Measurements from ENCODE around the gene NUBP2.

Gene NUBP2

GRCh38 chr16:1776672-1776955 lies 6.1 kb upstream of the NUBP2 start:
- H3K4me3 ChIP-seq (ENCODE audit: low read length): no peak overlapping the region
- no peak for DNase-seq (ENCODE audit: low read depth)
- TF ChIP-seq, protein P1, sequence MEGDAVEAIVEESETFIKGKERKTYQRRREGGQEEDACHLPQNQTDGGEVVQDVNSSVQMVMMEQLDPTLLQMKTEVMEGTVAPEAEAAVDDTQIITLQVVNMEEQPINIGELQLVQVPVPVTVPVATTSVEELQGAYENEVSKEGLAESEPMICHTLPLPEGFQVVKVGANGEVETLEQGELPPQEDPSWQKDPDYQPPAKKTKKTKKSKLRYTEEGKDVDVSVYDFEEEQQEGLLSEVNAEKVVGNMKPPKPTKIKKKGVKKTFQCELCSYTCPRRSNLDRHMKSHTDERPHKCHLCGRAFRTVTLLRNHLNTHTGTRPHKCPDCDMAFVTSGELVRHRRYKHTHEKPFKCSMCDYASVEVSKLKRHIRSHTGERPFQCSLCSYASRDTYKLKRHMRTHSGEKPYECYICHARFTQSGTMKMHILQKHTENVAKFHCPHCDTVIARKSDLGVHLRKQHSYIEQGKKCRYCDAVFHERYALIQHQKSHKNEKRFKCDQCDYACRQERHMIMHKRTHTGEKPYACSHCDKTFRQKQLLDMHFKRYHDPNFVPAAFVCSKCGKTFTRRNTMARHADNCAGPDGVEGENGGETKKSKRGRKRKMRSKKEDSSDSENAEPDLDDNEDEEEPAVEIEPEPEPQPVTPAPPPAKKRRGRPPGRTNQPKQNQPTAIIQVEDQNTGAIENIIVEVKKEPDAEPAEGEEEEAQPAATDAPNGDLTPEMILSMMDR (IDR thresholded peaks at IDR 0.05; ENCODE audit: insufficient read depth, low read depth, low read length, missing control alignments): no peak

GRCh38 chr16:1776991-1777374 lies 5.8 kb upstream of the NUBP2 start:
- DNase-seq (ENCODE audit: low read depth): no peak
- TF ChIP-seq, protein P1 (IDR thresholded peaks at IDR 0.05; ENCODE audit: insufficient read depth, low read depth, low read length, missing control alignments): no peak
- no peak overlapping the region for H3K4me3 ChIP-seq (ENCODE audit: low read length)

DNA sequence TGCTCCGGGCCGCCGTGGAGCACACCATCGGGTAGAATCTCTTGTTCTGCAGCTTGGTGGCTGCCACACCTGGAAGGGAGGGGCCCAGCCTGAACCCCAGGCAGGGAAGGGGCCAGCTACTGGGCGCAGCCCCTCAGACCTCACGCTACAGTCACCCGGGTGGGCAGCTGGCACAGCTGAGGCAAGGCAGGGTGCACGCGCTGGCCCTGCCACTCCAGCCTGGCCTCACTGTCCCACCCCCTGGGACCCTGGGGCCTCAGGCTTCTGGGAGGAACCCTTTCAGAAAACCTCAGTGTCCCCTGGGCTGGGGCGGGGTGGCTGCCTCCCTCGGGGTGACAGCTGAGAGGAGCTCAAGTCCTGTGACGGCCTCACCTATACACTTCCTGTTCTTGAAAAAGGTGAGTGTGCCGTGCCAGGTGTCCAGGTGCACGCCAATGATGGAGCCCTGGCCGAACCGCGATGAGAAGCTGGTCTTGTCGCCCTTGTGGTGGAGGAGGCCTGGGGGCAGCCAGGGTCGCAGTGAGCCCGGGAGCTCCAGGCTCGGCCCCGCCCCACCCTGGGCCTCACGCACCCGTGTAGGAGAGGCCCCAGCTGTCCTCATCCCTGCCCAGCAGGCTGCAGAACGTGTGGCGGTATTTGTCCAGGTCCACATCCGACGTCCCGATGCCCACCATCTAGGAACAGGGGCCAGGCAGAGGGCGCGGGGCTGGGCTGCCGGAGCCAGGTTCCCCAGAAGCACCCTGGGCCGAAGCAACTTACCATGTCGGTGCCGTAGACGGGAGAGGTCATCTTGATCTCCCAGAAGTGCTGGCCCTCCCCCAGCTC lies 5.2 kb upstream of the NUBP2 start:
- no peak overlapping the region for H3K4me3 ChIP-seq (ENCODE audit: low read length)
- TF ChIP-seq, protein P1 (IDR thresholded peaks at IDR 0.05; ENCODE audit: insufficient read depth, low read depth, low read length, missing control alignments): no peak
- DNase-seq (ENCODE audit: low read depth): no peak

DNA sequence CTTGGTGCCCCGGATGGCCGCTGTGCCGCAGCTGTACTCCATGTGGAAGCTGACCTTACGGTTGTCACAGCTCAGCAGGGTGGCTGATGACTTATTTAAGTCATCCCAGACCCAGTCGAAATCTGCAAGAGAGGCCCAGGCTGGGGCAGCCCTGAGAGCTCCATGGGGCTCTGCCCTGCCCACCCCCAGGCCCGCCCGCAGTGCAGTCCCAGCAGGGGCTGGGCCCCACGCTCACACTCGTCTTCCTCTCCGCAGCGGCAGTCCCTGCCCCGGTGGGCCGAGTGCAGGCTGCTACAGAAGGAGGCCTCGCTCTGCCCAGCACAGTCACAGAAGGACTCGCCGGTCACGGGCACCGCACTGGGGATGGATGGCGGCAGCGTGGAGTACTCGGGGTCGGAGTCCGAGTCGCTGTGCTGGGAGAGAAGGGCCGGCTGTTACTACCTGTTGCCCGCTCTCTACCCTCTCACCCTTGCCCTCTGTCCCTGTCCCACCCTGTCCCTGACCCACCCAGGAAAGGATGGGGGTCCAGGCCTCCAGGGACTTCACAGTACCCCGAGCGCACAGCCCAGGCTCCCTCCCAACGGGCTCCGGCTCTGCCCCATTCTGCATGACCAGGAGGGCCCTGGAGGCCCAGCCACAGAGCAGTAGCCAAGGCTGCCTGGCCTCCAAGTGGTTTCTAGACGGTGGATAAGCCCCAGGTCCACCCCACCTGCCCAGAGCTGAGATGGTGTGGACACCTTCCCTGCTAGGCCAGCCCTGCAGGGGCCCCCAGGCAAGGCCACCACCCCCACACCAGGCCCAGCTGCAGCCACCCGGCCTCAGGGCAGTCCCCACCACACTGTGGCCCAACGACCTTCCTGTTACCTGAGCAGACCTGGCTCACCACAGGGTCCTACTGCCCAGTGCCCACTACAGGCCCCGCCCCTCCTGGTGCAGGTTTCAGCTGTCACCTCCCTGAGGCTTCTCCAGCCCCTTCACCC lies 4.3 kb upstream of the NUBP2 start:
- H3K4me3 ChIP-seq (ENCODE audit: low read length): no peak overlapping the region
- no peak for DNase-seq (ENCODE audit: low read depth)
- TF ChIP-seq, protein P1 (IDR thresholded peaks at IDR 0.05; ENCODE audit: insufficient read depth, low read depth, low read length, missing control alignments): no peak

GRCh38 chr16:1779234-1779701 lies 3.5 kb upstream of the NUBP2 start:
- DNase-seq (ENCODE audit: low read depth): no peak
- TF ChIP-seq, protein P1 (IDR thresholded peaks at IDR 0.05; ENCODE audit: insufficient read depth, low read depth, low read length, missing control alignments): no peak

GRCh38 chr16:1779741-1780676 lies 2.8 kb upstream of the NUBP2 start:
- TF ChIP-seq, protein P1 (IDR thresholded peaks at IDR 0.05; ENCODE audit: insufficient read depth, low read depth, low read length, missing control alignments): no peak
- H3K4me3 ChIP-seq (ENCODE audit: low read length): no peak overlapping the region
- no peak for DNase-seq (ENCODE audit: low read depth)

More at GRCh38 chr16:1779234-1779701, 3.5 kb upstream of the NUBP2 start:
- H3K4me3 ChIP-seq (ENCODE audit: low read length): no peak overlapping the region
